Osteoblast (primary cell): ENCODE measurements around the gene SRGAP2C. TPM values are rescaled to one million over a fixed set of nuclear protein-coding genes. Genes with fewer than 3 reads are reported as not detected.
"Not testable (repeated sequence)": the region's sequence is repeated elsewhere in the genome, so short reads cannot be mapped to it uniquely, and the experiment has no call there.

ENCODE experiments used
- DNase-seq: peaks from one replicate; pipeline ENCODE4 v3.0.0; 2011; ENCODE audit warnings: low spot score, mixed read lengths; ENCODE audit not compliant: insufficient read length; ENCODE audit errors: missing footprints
- H2AFZ ChIP-seq: 2 replicates; pipeline ENCODE4 v1.6.0; 2011; ENCODE audit warnings: mild to moderate bottlenecking, low read length
- H3K27ac ChIP-seq: 2 replicates; pipeline ENCODE4 v1.5.1; 2011; ENCODE audit warnings: mild to moderate bottlenecking, low read depth, low read length, moderate library complexity
- H3K27me3 ChIP-seq: 2 replicates; pipeline ENCODE4 v1.6.0; 2012; ENCODE audit warnings: mild to moderate bottlenecking, control low read depth, inconsistent platforms, low read length, moderate library complexity; ENCODE audit not compliant: insufficient read depth
- H3K36me3 ChIP-seq: 2 replicates; pipeline ENCODE4 v1.5.1; 2011; ENCODE audit warnings: mild to moderate bottlenecking, low read length, control low read depth, moderate library complexity; ENCODE audit not compliant: insufficient read depth
- H3K4me1 ChIP-seq: 2 replicates; pipeline ENCODE4 v1.5.1; 2011; ENCODE audit warnings: mild to moderate bottlenecking, low read length, control low read depth, moderate library complexity; ENCODE audit not compliant: insufficient read depth
- H3K4me2 ChIP-seq: 2 replicates; pipeline ENCODE4 v1.6.0; 2011; ENCODE audit warnings: mild to moderate bottlenecking, low read length; ENCODE audit not compliant: insufficient read depth
- H3K4me3 ChIP-seq: fragments of 200-600 bp; sonication (generic); 3 replicates; pipeline ENCODE4 v1.5.1; 2012; ENCODE audit warnings: mild to moderate bottlenecking, low read length, inconsistent platforms; ENCODE audit not compliant: insufficient read depth
- H3K79me2 ChIP-seq: 2 replicates; pipeline ENCODE4 v1.6.0; 2012; ENCODE audit warnings: mild to moderate bottlenecking, low read length, control low read depth, inconsistent platforms; ENCODE audit not compliant: insufficient read depth
- H3K9me3 ChIP-seq: 2 replicates; pipeline ENCODE4 v1.5.1; 2011; ENCODE audit warnings: low read depth, low read length, control low read depth
- H4K20me1 ChIP-seq: 2 replicates; pipeline ENCODE4 v1.6.0; 2012; ENCODE audit warnings: mild to moderate bottlenecking, low read length, control low read depth; ENCODE audit not compliant: insufficient read depth
- total RNA-seq: library from RNA; depleted of rRNA; stranded (reverse); fragments of >200 nt; gene quantifications from 2 replicates; pipeline ENCODE4 v1.2.3, GENCODE V29; 2012

Gene SRGAP2C
- total RNA-seq, 1 donor = 36.9 TPM

DNA sequence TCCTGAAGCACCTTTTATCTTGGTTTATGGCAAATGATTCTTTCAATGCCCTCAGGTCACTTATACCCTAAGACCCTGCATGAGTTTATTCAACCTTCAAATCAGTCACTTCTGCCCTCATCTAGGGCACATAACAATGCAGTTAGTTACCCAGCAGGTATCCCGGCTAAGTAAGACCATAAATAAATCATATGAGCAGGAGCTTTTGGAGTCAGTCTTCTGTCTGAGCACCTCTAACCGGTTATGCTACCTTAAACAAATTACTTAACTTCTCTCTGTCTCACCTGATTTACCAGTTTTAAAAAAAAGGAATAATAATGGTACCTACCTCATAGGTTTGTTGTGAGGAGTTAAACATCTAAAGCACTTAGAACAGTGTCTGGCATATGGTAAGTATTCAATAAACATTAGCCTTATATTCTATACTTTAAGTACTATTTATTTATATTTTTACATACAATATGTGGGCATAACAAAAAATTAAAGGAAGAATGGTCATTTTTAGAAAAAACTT is 17.5 kb upstream of the SRGAP2C start:
- not testable (repeated sequence) for DNase-seq, H2AFZ ChIP-seq, H3K4me2 ChIP-seq, H3K4me3 ChIP-seq, H4K20me1 ChIP-seq, H3K9me3 ChIP-seq, H3K79me2 ChIP-seq, H3K27me3 ChIP-seq, H3K36me3 ChIP-seq, H3K27ac ChIP-seq, H3K4me1 ChIP-seq

DNA sequence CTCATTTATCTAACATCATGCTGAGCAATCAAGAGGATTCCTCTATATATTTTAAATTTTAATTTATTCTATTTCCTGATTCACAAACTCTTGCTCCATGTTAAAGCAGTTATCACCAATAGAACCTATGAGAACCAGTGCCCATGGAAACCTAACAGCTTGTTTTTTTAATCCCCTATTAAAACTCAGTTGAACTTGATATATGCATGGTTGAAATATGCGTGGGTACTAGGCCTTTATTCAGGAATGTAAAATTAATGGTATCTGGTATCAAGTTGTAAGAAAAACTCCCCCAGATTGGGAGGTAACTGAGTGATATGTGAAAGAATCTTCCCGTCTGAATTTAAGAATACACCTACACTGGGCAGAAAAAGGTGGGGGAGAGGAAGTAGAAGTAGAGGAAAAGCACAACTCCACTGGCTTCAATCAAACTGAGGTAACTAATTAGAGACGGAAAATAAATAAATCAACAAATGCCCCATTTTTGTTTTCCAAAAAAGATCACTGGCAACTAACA is 16.6 kb upstream of the SRGAP2C start:
- H4K20me1 ChIP-seq, DNase-seq, H3K4me3 ChIP-seq: not testable (repeated sequence)

DNA sequence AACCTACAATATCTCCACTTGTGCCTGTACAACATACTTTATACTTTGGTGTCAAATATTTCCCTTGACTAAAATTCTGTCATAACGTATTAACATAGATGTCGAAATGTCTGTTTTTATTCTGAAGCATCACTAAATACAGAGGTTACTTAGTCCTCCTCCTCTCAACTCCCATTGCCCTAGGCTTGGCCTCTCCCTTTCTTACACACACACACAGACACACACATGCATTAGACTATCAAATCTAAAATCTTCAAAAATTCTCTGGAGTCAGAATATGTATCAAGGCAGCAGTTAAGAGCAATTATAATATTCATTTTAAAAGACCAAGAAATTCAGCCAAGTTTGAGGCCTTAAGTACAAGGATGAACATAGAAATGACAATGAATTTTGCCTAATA is 8.1 kb upstream of the SRGAP2C start:
- not testable (repeated sequence) for H3K9me3 ChIP-seq, H3K4me2 ChIP-seq, H3K4me1 ChIP-seq, H3K36me3 ChIP-seq, H3K27ac ChIP-seq, DNase-seq, H3K79me2 ChIP-seq, H2AFZ ChIP-seq, H3K27me3 ChIP-seq, H4K20me1 ChIP-seq, H3K4me3 ChIP-seq

More for the DNA sequence above, 16.6 kb upstream of the SRGAP2C start:
- not testable (repeated sequence) for H3K27ac ChIP-seq, H3K9me3 ChIP-seq, H3K79me2 ChIP-seq, H2AFZ ChIP-seq, H3K4me1 ChIP-seq, H3K36me3 ChIP-seq, H3K4me2 ChIP-seq, H3K27me3 ChIP-seq

- H3K36me3 ChIP-seq, H3K4me1 ChIP-seq, H4K20me1 ChIP-seq, DNase-seq, H3K27ac ChIP-seq, H3K9me3 ChIP-seq, H3K27me3 ChIP-seq, H3K4me3 ChIP-seq, H3K4me2 ChIP-seq, H3K79me2 ChIP-seq, H2AFZ ChIP-seq: not testable (repeated sequence)
Observed at GRCh38 chr1:121178197-121178596, 6.6 kb upstream of the SRGAP2C start.

DNA sequence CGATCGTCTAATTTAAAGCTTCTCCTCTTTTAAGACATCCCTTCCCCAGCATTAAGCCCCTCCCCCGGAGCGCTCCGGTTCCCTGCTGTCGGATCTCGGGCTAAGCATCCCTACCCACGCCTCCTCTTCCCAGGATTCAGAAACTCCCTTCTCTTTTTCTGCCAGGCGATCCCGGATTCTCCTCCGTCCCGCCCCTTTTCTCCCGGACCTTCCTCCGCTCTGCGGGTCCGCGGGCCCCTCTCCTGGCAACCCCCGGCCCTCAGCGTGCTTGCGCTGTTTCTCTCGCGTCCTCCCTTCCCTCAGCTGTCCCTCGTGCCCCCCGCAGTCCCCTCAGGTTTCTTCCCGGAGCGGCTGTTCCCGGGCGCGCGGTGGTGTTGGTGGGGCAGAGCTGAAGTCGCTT is 908 bp upstream of the SRGAP2C start:
- DNase-seq, H3K9me3 ChIP-seq, H3K79me2 ChIP-seq, H3K36me3 ChIP-seq, H3K27ac ChIP-seq, H3K4me1 ChIP-seq, H3K27me3 ChIP-seq, H4K20me1 ChIP-seq, H2AFZ ChIP-seq: not testable (repeated sequence)
- peak overlapping the region; percentile 64 for H3K4me2 ChIP-seq
- peak overlapping the region; percentile 66 for H3K4me3 ChIP-seq

DNA sequence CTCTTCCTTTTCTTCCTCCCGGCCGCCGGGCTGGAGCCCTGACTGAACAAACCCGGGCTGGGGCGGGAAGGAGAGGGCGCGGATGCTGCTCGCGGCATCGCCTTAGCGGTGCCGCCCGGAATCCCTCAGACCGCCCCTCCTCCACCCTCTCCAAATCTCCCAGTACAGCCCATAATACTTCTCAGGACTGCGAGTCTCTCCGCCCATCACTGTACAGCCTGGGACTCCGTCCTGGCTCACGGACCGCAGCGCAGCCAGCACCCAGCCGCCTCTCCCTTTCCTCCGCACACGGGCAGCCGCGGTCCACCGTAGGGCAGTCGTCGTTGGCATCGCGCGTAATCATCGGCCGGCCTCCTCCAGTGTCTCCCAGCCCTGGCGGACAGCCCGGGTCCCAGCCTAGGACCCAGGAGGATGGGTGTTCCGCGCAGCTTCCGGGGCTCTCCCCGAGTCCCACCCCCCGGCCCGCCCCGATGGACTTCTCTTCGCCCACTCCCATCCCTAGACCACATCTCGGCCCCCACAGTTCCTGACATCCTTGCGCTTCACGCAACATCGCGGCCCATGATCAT is 449 bp downstream of the SRGAP2C start:
- H3K36me3 ChIP-seq, H4K20me1 ChIP-seq, H2AFZ ChIP-seq, DNase-seq, H3K4me1 ChIP-seq, H3K27ac ChIP-seq, H3K79me2 ChIP-seq, H3K9me3 ChIP-seq, H3K27me3 ChIP-seq, H3K4me2 ChIP-seq: not testable (repeated sequence)
- H3K4me3 ChIP-seq = peak overlapping the region; percentile 52

- H3K27ac ChIP-seq, H3K79me2 ChIP-seq, H3K4me1 ChIP-seq, H3K9me3 ChIP-seq, H3K27me3 ChIP-seq, H3K4me2 ChIP-seq, DNase-seq, H4K20me1 ChIP-seq, H2AFZ ChIP-seq, H3K4me3 ChIP-seq, H3K36me3 ChIP-seq: not testable (repeated sequence)
Observed at GRCh38 chr1:121186191-121186590, 1.4 kb downstream of the SRGAP2C start.

DNA sequence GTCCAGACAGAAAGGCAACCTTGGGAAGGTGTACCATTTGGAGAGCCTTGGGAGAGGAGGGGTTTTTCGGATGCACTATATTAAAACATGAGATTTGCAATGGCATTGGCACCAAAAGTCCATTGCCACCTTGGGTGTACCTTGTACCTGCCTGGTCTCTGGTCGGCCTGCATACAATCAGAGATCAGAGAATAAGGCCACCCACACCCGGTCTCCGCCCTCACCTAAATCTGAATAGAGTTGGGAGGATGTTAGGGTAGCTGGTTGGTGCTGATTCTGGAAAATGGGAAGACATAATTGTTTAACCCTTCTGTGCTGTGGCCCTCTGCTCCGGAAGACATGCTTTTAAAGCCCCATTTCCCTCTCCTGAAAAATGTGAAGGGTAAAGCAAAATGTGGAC is 3.1 kb downstream of the SRGAP2C start:
- H3K79me2 ChIP-seq, H3K4me3 ChIP-seq, DNase-seq, H2AFZ ChIP-seq, H4K20me1 ChIP-seq, H3K9me3 ChIP-seq, H3K36me3 ChIP-seq, H3K27ac ChIP-seq, H3K27me3 ChIP-seq, H3K4me1 ChIP-seq: not testable (repeated sequence)
- H3K4me2 ChIP-seq = peak overlapping the region; percentile 45

DNA sequence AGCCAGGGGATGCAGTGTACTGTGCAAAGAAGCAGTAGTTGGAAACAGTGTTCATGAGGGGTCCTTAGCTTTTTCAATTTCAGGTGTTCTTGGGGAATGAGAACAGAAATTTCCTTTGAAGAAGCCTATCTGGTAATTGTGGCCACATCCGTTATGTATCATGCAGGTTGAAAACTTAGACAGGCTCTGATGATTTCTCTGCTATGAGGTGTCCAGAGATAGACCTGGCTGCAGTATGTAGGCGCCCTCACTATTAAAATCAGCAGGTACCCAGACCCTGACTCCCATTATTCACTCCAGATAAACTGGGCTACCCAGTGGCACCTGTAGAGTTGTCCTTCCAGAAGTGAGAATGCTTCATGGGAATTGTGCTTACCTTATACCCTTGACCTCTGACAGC is 7.7 kb downstream of the SRGAP2C start:
- H3K4me3 ChIP-seq, H3K9me3 ChIP-seq, DNase-seq, H3K36me3 ChIP-seq, H3K4me2 ChIP-seq, H3K27ac ChIP-seq, H3K79me2 ChIP-seq, H3K4me1 ChIP-seq, H2AFZ ChIP-seq, H3K27me3 ChIP-seq, H4K20me1 ChIP-seq: not testable (repeated sequence)
